ENCODE results near the gene IL1B. TPM values are rescaled to one million over a fixed set of nuclear protein-coding genes. Genes with fewer than 3 reads are reported as not detected.

The IL1B gene
- polyA plus RNA-seq, 1 of the 3 experiments (the other 2 are of a cell fraction), result 0.25 TPM

GRCh38 chr2:112876971-112877361 lies 40.4 kb upstream of the IL1B start:
- POLR2A ChIA-PET, result no interaction called here
- Histone ChIP-seq H3K4me2 (no peak overlapping the region), H3F3A (replicated peaks; ENCODE audit: insufficient read depth) (no peaks in the 10 kb centered on the region), H3K9me2 (no peaks in the 10 kb centered on the region), H3K36me3 (replicated peaks in 1 of 2; ENCODE audit: control insufficient read depth in 1 of 2, insufficient read depth in 2 of 2, low read length in 1 of 2) (no peaks in the 10 kb centered on the region), H3K9ac (no peak overlapping the region), H4K20me1 (ENCODE audit: insufficient read depth) (no peaks in the 10 kb centered on the region), H3K9me3 (no peaks in the 10 kb centered on the region), H2AFZ (ENCODE audit: low read depth) (peak overlapping the region; percentile 59; the same call in 1 of the 2 replicates), H3K27ac (ENCODE audit: low read depth in 2 of 2, low read length in 1 of 2) (no peak overlapping the region), H3K79me2 (ENCODE audit: insufficient read depth) (no peaks in the 10 kb centered on the region), H3K4me3 (ENCODE audit: low read depth in 2 of 2, low read length in 1 of 2) (no peak overlapping the region), H3K4me1 (ENCODE audit: control insufficient read depth in 1 of 2, insufficient read depth in 2 of 2, low read depth in 1 of 2, low read length in 1 of 2) (peaks cover 0 to 11% of the 10 kb centered on the region in 2 experiments; a peak in 1 of 4 replicates), H3K27me3 (ENCODE audit: insufficient read depth) (no peaks in the 10 kb centered on the region)
- TF ChIP-seq RCOR1 (IDR thresholded peaks at IDR 0.05; ENCODE audit: low read length) (no peak), REST (IDR thresholded peaks at IDR 0.05; ENCODE audit: low read depth, low read length) (no peak), FOXM1 (IDR thresholded peaks at IDR 0.05; ENCODE audit: low read depth) (no peak), JUND (IDR thresholded peaks at IDR 0.05) (no peak), USF1 (IDR thresholded peaks at IDR 0.05; ENCODE audit: borderline replicate concordance, low read depth) (no peak), USF2 (IDR thresholded peaks at IDR 0.05; ENCODE audit: borderline replicate concordance, low read depth, low read length) (no peak), MAX (IDR thresholded peaks at IDR 0.05; ENCODE audit: low read depth) (no peak)
- DNase-seq, result no peak
- 23% methylated on average over 4 of the region's 4 CpGs for WGBS (ENCODE audit: low lambda C conversion rate)
- CTCF ChIA-PET, result no interaction called here

GRCh38 chr2:112876257-112876970 lies 39.8 kb upstream of the IL1B start:
- no peaks in the 10 kb centered on the region for H3K36me3 ChIP-seq (replicated peaks in 1 of 2; ENCODE audit: control insufficient read depth in 1 of 2, insufficient read depth in 2 of 2, low read length in 1 of 2)
- TF ChIP-seq RAD21 (IDR thresholded peaks at IDR 0.05; ENCODE audit: low read length) (no peak), CTCF (IDR thresholded peaks at IDR 0.05) (no peak), ELF1 (IDR thresholded peaks at IDR 0.05) (no peak), RCOR1 (IDR thresholded peaks at IDR 0.05; ENCODE audit: low read length) (no peak), PBX3 (IDR thresholded peaks at IDR 0.05) (no peak), MEF2A (IDR thresholded peaks at IDR 0.05; ENCODE audit: borderline replicate concordance, low read depth) (no peak), RFX5 (IDR thresholded peaks at IDR 0.05; ENCODE audit: low read length) (no peak), YY1 (IDR thresholded peaks at IDR 0.05; ENCODE audit: low read depth) (no peak)
- CTCF ChIA-PET, result no interaction called here
- POLR2A ChIA-PET, result no interaction called here
- no peaks in the 10 kb centered on the region; the same call in 1 of the 2 replicates for H3K27me3 ChIP-seq (ENCODE audit: insufficient read depth)
- no peaks in the 10 kb centered on the region for H3K9me3 ChIP-seq
- H2AFZ ChIP-seq (ENCODE audit: low read depth), result no peak overlapping the region; the same call in 1 of the 2 replicates
- no peak for DNase-seq
- WGBS (ENCODE audit: low lambda C conversion rate), result 26% methylated on average over 3 of the region's 3 CpGs
- H3K4me3 ChIP-seq (ENCODE audit: low read depth in 2 of 2, low read length in 1 of 2), result no peak overlapping the region
- H3K4me2 ChIP-seq, result no peak overlapping the region
- no peak overlapping the region for H3K9ac ChIP-seq
- peaks cover 0 to 11% of the 10 kb centered on the region in 2 experiments; a peak in 1 of 4 replicates for H3K4me1 ChIP-seq (ENCODE audit: control insufficient read depth in 1 of 2, insufficient read depth in 2 of 2, low read depth in 1 of 2, low read length in 1 of 2)
- no peaks in the 10 kb centered on the region for H3K9me2 ChIP-seq
- no peaks in the 10 kb centered on the region for H3F3A ChIP-seq (replicated peaks; ENCODE audit: insufficient read depth)
- no peaks in the 10 kb centered on the region for H4K20me1 ChIP-seq (ENCODE audit: insufficient read depth)
- no peak overlapping the region for H3K27ac ChIP-seq (ENCODE audit: low read depth in 2 of 2, low read length in 1 of 2)
- H3K79me2 ChIP-seq (ENCODE audit: insufficient read depth), result no peaks in the 10 kb centered on the region
